Endothelial cell of umbilical vein (primary cell): ENCODE measurements around the gene BTNL9. TPM values are rescaled to one million over a fixed set of nuclear protein-coding genes. Genes with fewer than 3 reads are reported as not detected.

ENCODE experiments used
- BruUV-seq: library from RNA; stranded (reverse); fragments of 400-500 nt; replicated peaks from 2 replicates; lab custom pipeline; 2021; lab: Mats Ljungman, UMichigan
- CTCF ChIA-PET: fragments of 300-600, 350-600 bp; sonication (Branson Sonifier 250); formaldehyde crosslinking; loops from one replicate; lab custom pipeline; 2021; ENCODE audit warnings: antibody characterized with exemption, inconsistent platforms; lab: Charles Lee
- POLR2A ChIA-PET: fragments of 300-600, 350-600 bp; sonication (Branson Sonifier 250); formaldehyde crosslinking; loops from one replicate; lab custom pipeline; 2021; ENCODE audit warnings: antibody characterized with exemption, inconsistent platforms; lab: Charles Lee
- DNase-seq: peaks from one replicate; pipeline ENCODE4 v3.0.0-alpha.2; 2011; ENCODE audit warnings: low read depth, low spot score
- FAIRE-seq: peaks from 2 replicates; lab custom pipeline; 2011; peaks lifted over from hg19 to GRCh38; lab: Jason Lieb, UNC
- H2AFZ ChIP-seq: 2 replicates; pipeline ENCODE4 v1.6.0; 2012; ENCODE audit warnings: low read depth, low read length, control low read depth, inconsistent platforms
- H3K27ac ChIP-seq: 2 replicates; pipeline ENCODE4 v1.5.1; 2011; ENCODE audit warnings: low read depth, mild to moderate bottlenecking, control low read depth, low read length, moderate library complexity; ENCODE audit not compliant: insufficient read depth
- H3K27me3 ChIP-seq, 2 experiments: 2 replicates each; pipeline versions ENCODE4 v1.6.0 to v1.6.1; 2011; ENCODE audit warnings: low read length in 2 of 2, mixed read lengths in 1 of 2; ENCODE audit not compliant: control insufficient read depth in 2 of 2, insufficient read depth in 2 of 2
- H3K36me3 ChIP-seq, 2 experiments: 2 replicates in 1 of 2; 3 replicates in 1 of 2; pipeline ENCODE4 v1.5.1; 2011; ENCODE audit warnings: low read length in 2 of 2, mild to moderate bottlenecking in 1 of 2, moderate library complexity in 1 of 2; ENCODE audit not compliant: control insufficient read depth in 2 of 2, insufficient read depth in 2 of 2; ENCODE audit errors: extremely low read depth in 1 of 2
- H3K4me1 ChIP-seq: 3 replicates; pipeline ENCODE4 v1.5.1; 2011; ENCODE audit warnings: mild to moderate bottlenecking, low read length; ENCODE audit not compliant: control insufficient read depth, insufficient read depth; ENCODE audit errors: extremely low read depth
- H3K4me2 ChIP-seq: 2 replicates; pipeline ENCODE4 v1.6.1; 2011; ENCODE audit warnings: low read length, control low read depth, mixed read lengths; ENCODE audit not compliant: insufficient read depth
- H3K4me3 ChIP-seq, 3 experiments: fragments of 200-600 bp in 1 of 3; sonication (generic), shearing (Covaris generic) in 1 of 3; replicated peaks in 1 of 3; 2 replicates each; pipeline ENCODE4 v1.5.1; 2011 to 2016; ENCODE audit warnings: control low read depth in 3 of 3, low read length in 3 of 3, mild to moderate bottlenecking in 2 of 3, inconsistent platforms in 1 of 3, low read depth in 1 of 3, moderate library complexity in 1 of 3; ENCODE audit not compliant: insufficient read depth in 1 of 3
- H3K79me2 ChIP-seq: 2 replicates; pipeline ENCODE4 v1.6.0; 2012; ENCODE audit warnings: low read length, inconsistent platforms; ENCODE audit not compliant: control insufficient read depth, insufficient read depth
- H3K9ac ChIP-seq: replicated peaks from 2 replicates; pipeline ENCODE3; 2011; ENCODE audit warnings: low read length, control low read depth; ENCODE audit not compliant: insufficient read depth; ENCODE audit errors: extremely low read depth
- H3K9me1 ChIP-seq: replicated peaks from 3 replicates; pipeline ENCODE4 v1.6.0; 2011; ENCODE audit warnings: mild to moderate bottlenecking, low read length; ENCODE audit not compliant: control insufficient read depth, insufficient read depth; ENCODE audit errors: extremely low read depth
- H3K9me3 ChIP-seq: replicated peaks from 2 replicates; pipeline ENCODE4 v1.5.1; 2012; ENCODE audit warnings: low read length, inconsistent platforms; ENCODE audit not compliant: control insufficient read depth, insufficient read depth
- H4K20me1 ChIP-seq: replicated peaks from 2 replicates; pipeline ENCODE3; 2011; ENCODE audit warnings: mild to moderate bottlenecking, low read length; ENCODE audit not compliant: control insufficient read depth, insufficient read depth; ENCODE audit errors: extremely low read depth
- EZH2 ChIP-seq: IDR thresholded peaks from 2 replicates; pipeline ENCODE4 v1.6.1; 2012; ENCODE audit warnings: borderline replicate concordance, low read depth, mild to moderate bottlenecking, moderate library complexity, low read length, inconsistent platforms; ENCODE audit not compliant: severe bottlenecking
- FOS ChIP-seq: IDR thresholded peaks from 2 replicates; pipeline ENCODE4 v1.6.1; 2011; ENCODE audit warnings: mild to moderate bottlenecking, low read length, moderate library complexity, borderline replicate concordance; ENCODE audit not compliant: insufficient read depth
- GATA2 ChIP-seq: IDR thresholded peaks from 2 replicates; pipeline ENCODE4 v1.7.0; 2011; ENCODE audit warnings: low read depth, mild to moderate bottlenecking, moderate library complexity, mixed read lengths, low read length; ENCODE audit not compliant: insufficient read length, insufficient read depth
- JUN ChIP-seq: IDR thresholded peaks from 2 replicates; pipeline ENCODE4 v1.6.1; 2011; ENCODE audit warnings: borderline replicate concordance, low read depth; ENCODE audit not compliant: insufficient read length, insufficient read depth
- MYC ChIP-seq: IDR thresholded peaks from one replicate; pipeline ENCODE4 v1.6.1; 2011; ENCODE audit warnings: mild to moderate bottlenecking, low read depth, low read length
- POLR2A ChIP-seq: IDR thresholded peaks from 2 replicates; pipeline ENCODE4 v1.6.1; 2012; ENCODE audit warnings: low read depth, mild to moderate bottlenecking, control low read depth, low read length
- POLR2AphosphoS5 ChIP-seq: IDR thresholded peaks from 2 replicates; pipeline ENCODE4 v1.6.1; 2012; ENCODE audit warnings: low read depth, mild to moderate bottlenecking, control low read depth, low read length, moderate library complexity; ENCODE audit not compliant: insufficient read depth
- dilution Hi-C: fragments of 300-500 bp; cut with MboI; formaldehyde crosslinking; loops from one replicate; pipeline ENCODE4 v1.15.0; 2019; ENCODE audit warnings: low sequenced_read_pairs; ENCODE audit not compliant: extremely low pct_ligation_motif_present
- intact Hi-C: fragments of 100-400 bp; cut with micrococcal nuclease; formaldehyde crosslinking; loops from one replicate; pipeline ENCODE4 v1.10.0; 2022
- polyA plus RNA-seq, 4 experiments: library from polyadenylated mRNA; depleted of rRNA in 3 of 4; stranded (reverse) in 3 of 4; unstranded in 1 of 4; fragments of >200 nt; gene quantifications; 2 replicates each; pipeline versions ENCODE4 v1.2.1 to v1.2.3, GENCODE V29; 2011 to 2012; ENCODE audit warnings: missing spikeins in 1 of 4
- total RNA-seq: library from RNA; stranded (reverse); gene quantifications from 2 replicates; pipeline ENCODE4 v1.2.3, GENCODE V29; 2021
- TF ChIP-seq, protein P1 (sequence below): IDR thresholded peaks from 2 replicates; pipeline ENCODE4 v1.6.1; 2011; ENCODE audit not compliant: insufficient read depth, insufficient read length
- TF ChIP-seq, protein P2 (sequence below), 2 donors: IDR thresholded peaks; 1 replicate in 1 of 2; 2 replicates in 1 of 2; pipeline ENCODE4 v1.5.1; 2011; ENCODE audit warnings: low read length in 2 of 2, mild to moderate bottlenecking in 2 of 2, moderate library complexity in 2 of 2, control low read depth in 1 of 2, inconsistent platforms in 1 of 2, low read depth in 1 of 2; ENCODE audit not compliant: insufficient read depth in 1 of 2; ENCODE audit errors: extremely low read depth in 1 of 2

The BTNL9 gene
- total and polyA plus RNA-seq, 2 donors (not counting 3 experiments of a cell fraction or from before 2014, with no cell fraction given): 0.13 to 0.33 TPM

DNA sequence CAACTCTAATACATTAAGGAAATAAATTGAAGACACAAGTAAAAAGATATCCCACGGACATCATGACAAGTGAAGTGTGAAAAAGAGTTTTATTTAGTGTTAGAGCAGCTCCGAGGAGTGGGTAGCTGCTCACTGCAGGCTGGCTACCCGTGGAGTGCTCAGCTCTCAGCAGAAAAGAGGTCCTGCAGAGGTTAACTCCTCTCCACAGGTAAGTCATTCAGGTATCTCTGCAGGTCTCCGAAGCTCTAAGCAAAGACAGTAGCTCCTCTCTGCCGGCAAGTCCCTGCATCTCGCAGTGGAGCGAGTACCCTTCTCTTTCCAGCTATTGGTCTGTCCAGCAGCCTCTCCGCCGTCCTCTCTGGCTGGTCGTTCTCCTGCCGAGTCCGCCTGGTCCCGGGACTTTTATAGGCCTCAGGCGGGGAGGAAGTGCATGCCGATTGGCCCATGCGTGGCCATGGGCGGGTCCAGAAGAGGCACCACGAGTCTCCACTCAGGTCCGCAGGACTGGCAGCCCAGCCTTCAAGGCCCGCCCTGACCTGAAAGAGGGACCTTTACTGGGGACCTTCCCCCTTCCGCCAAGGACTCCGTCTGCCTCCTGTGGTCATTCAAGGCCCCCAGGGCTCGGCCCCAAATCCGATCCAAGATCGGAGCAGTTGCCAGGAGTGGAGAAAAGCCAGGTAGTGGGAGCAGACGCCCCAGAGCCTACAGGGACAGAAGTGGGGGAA, 29.9 kb downstream of the BTNL9 start:
- Histone ChIP-seq H2AFZ (no peak overlapping the region), H3K4me3 (no peak overlapping the region), H3K9me1 (no peaks in the 10 kb centered on the region), H3K79me2 (no peaks in the 10 kb centered on the region), H3K27ac (no peak overlapping the region), H3K27me3 (no peaks in the 10 kb centered on the region), H3K9ac (no peak overlapping the region), H3K4me2 (no peak overlapping the region), H3K36me3 (no peaks in the 10 kb centered on the region), H3K4me1 (no peaks in the 10 kb centered on the region), H4K20me1 (no peaks in the 10 kb centered on the region), H3K9me3 (no peaks in the 10 kb centered on the region)
- no peak for FAIRE-seq
- dilution Hi-C loops (no loop called here), intact Hi-C loops (no loop called here)
- TF ChIP-seq POLR2A (no peak), EZH2 (no peak), JUN (no peak), POLR2AphosphoS5 (no peak), GATA2 (no peak), MYC (no peak), FOS (no peak)
- TF ChIP-seq, protein P1, sequence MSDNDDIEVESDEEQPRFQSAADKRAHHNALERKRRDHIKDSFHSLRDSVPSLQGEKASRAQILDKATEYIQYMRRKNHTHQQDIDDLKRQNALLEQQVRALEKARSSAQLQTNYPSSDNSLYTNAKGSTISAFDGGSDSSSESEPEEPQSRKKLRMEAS: no peak
- TF ChIP-seq, protein P2, sequence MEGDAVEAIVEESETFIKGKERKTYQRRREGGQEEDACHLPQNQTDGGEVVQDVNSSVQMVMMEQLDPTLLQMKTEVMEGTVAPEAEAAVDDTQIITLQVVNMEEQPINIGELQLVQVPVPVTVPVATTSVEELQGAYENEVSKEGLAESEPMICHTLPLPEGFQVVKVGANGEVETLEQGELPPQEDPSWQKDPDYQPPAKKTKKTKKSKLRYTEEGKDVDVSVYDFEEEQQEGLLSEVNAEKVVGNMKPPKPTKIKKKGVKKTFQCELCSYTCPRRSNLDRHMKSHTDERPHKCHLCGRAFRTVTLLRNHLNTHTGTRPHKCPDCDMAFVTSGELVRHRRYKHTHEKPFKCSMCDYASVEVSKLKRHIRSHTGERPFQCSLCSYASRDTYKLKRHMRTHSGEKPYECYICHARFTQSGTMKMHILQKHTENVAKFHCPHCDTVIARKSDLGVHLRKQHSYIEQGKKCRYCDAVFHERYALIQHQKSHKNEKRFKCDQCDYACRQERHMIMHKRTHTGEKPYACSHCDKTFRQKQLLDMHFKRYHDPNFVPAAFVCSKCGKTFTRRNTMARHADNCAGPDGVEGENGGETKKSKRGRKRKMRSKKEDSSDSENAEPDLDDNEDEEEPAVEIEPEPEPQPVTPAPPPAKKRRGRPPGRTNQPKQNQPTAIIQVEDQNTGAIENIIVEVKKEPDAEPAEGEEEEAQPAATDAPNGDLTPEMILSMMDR (IDR thresholded peaks at IDR 0.05; ENCODE audit: extremely low read depth in 1 of 2, insufficient read depth in 1 of 2, low read depth in 1 of 2, low read length in 2 of 2): no peak
- DNase-seq: no peak
- POLR2A ChIA-PET: no interaction called here
- no TSS peak for BruUV-seq
- CTCF ChIA-PET: interaction anchor here (1.4 kb wide), 1 partner anchor 12 kb away, joined by 3 read pairs; no protein-coding TSS in a partner anchor
